HepG2 (cell line): ENCODE results near the gene APCDD1L. TPM values are rescaled to one million over a fixed set of nuclear protein-coding genes. Genes with fewer than 3 reads are reported as not detected.

Experiments used
- ATAC-seq: fragments of 200-7000 bp; cut with Tn5 transposase; 3 replicates; pipeline ENCODE4 v1.9.1; 2020; ENCODE audit warnings: mild to moderate bottlenecking, moderate library complexity
- BruUV-seq: library from RNA; stranded (reverse); fragments of 400-500 nt; replicated peaks from 2 replicates; lab custom pipeline; 2021; lab: Mats Ljungman, UMichigan
- CTCF ChIA-PET: fragments of 300-600 bp; formaldehyde crosslinking; extraction: SDS; loops from one replicate; lab custom pipeline; 2021; ENCODE audit warnings: low total read pairs, inconsistent platforms, low intra/inter-chr PET ratio; lab: Yijun Ruan, JAX
- POLR2A ChIA-PET: fragments of 350-600 bp; sonication (Branson Sonifier 250); formaldehyde crosslinking; loops from one replicate; lab custom pipeline; 2020; ENCODE audit warnings: antibody characterized with exemption, inconsistent platforms; lab: Yijun Ruan, JAX
- DNase-seq: peaks from one replicate; pipeline ENCODE4 v3.0.0-alpha.2; 2015; ENCODE audit warnings: low spot score
- FAIRE-seq: peaks from 3 replicates; lab custom pipeline; 2011; peaks lifted over from hg19 to GRCh38; lab: Jason Lieb, UNC
- H2AFZ ChIP-seq: one replicate; pipeline ENCODE4 v1.6.1; 2011; ENCODE audit warnings: low read length, inconsistent platforms
- H3K27ac ChIP-seq: fragments of 300-600 bp; 3 replicates; pipeline ENCODE4 v1.8.0; 2011; ENCODE audit warnings: mixed run types, mild to moderate bottlenecking, mixed read lengths, low read length, inconsistent platforms; ENCODE audit not compliant: insufficient read depth; ENCODE audit errors: extremely low read length
- H3K27me3 ChIP-seq, 2 experiments: fragments of 200-600 bp in 1 of 2; 2 replicates in 1 of 2; 3 replicates in 1 of 2; pipeline versions ENCODE4 v1.6.0 to v1.8.0; 2011; ENCODE audit warnings: low read length in 2 of 2, mild to moderate bottlenecking in 2 of 2, moderate library complexity in 2 of 2, inconsistent platforms in 1 of 2; ENCODE audit not compliant: insufficient read depth in 2 of 2, control insufficient read depth in 1 of 2
- H3K36me3 ChIP-seq, 2 experiments: fragments of 200-600 bp in 1 of 2; replicated peaks in 1 of 2; 2 replicates in 1 of 2; 3 replicates in 1 of 2; pipeline versions ENCODE4 v1.5.1 to v1.8.0; 2011; ENCODE audit warnings: low read length in 2 of 2, inconsistent platforms in 1 of 2; ENCODE audit not compliant: insufficient read depth in 2 of 2, control insufficient read depth in 1 of 2
- H3K4me1 ChIP-seq: 2 replicates; pipeline ENCODE4 v1.5.1; 2012; ENCODE audit warnings: low read length, inconsistent platforms; ENCODE audit not compliant: insufficient read depth
- H3K4me2 ChIP-seq: 2 replicates; pipeline ENCODE4 v1.6.0; 2011; ENCODE audit warnings: low read depth, low read length, inconsistent platforms
- H3K4me3 ChIP-seq, 3 experiments: fragments of 200-600 bp in 1 of 3; sonication (generic), shearing (Covaris generic) in 1 of 3; replicated peaks in 1 of 3; 2 replicates each; pipeline ENCODE4 v1.5.1; 2011 to 2016; ENCODE audit warnings: low read length in 3 of 3, inconsistent platforms in 2 of 3, low read depth in 2 of 3, mild to moderate bottlenecking in 2 of 3, control low read depth in 1 of 3, mixed read lengths in 1 of 3; ENCODE audit not compliant: insufficient read depth in 1 of 3
- H3K79me2 ChIP-seq: one replicate; pipeline ENCODE4 v1.6.1; 2011; ENCODE audit warnings: low read length, inconsistent platforms; ENCODE audit not compliant: insufficient read depth
- H3K9ac ChIP-seq: 2 replicates; pipeline ENCODE4 v1.6.0; 2011; ENCODE audit warnings: mild to moderate bottlenecking, low read depth, low read length, inconsistent platforms; ENCODE audit not compliant: insufficient read depth
- H3K9me3 ChIP-seq: 2 replicates; pipeline ENCODE4 v1.5.1; 2012; ENCODE audit warnings: mild to moderate bottlenecking, low read length
- H4K20me1 ChIP-seq: 2 replicates; pipeline ENCODE4 v1.6.0; 2011; ENCODE audit warnings: inconsistent platforms, mild to moderate bottlenecking, low read length, moderate library complexity; ENCODE audit not compliant: insufficient read depth
- BRCA1 ChIP-seq: sonication (generic); formaldehyde crosslinking; IDR thresholded peaks from 2 replicates; pipeline ENCODE4 v1.4.0; 2020; ENCODE audit warnings: missing genetic modification reagents
- HNRNPK ChIP-seq: fragments of 200-400 bp; formaldehyde crosslinking; IDR thresholded peaks from 2 replicates; pipeline ENCODE4 v1.6.1; 2018; ENCODE audit warnings: low read length, low read depth, moderate library complexity, mild to moderate bottlenecking; ENCODE audit not compliant: poor library complexity, severe bottlenecking
- NCOA1 ChIP-seq: sonication (generic); formaldehyde crosslinking; IDR thresholded peaks from 2 replicates; pipeline ENCODE4 v1.9.0; 2021; ENCODE audit warnings: missing genetic modification reagents
- NCOA5 ChIP-seq: sonication (generic); formaldehyde crosslinking; IDR thresholded peaks from 2 replicates; pipeline ENCODE4 v1.4.0; 2020; ENCODE audit warnings: missing genetic modification reagents
- RERE ChIP-seq: IDR thresholded peaks from 2 replicates; pipeline ENCODE4 v1.6.1; 2016; ENCODE audit warnings: low read depth, missing genetic modification reagents, missing compliant biosample characterization
- SOX13 ChIP-seq, 3 experiments: fragments of 450-650 bp in 1 of 3; sonication (generic) in 1 of 3; formaldehyde crosslinking in 1 of 3; IDR thresholded peaks in 2 of 3; conservative IDR thresholded peaks in 1 of 3; 2 replicates each; pipeline versions ENCODE4 v1.5.0 to v1.6.1; 2016 to 2020; ENCODE audit warnings: antibody characterized with exemption in 1 of 3, mild to moderate bottlenecking in 1 of 3, missing compliant biosample characterization in 1 of 3, missing genetic modification reagents in 1 of 3, moderate library complexity in 1 of 3
- STAG1 ChIP-seq: sonication (generic); formaldehyde crosslinking; IDR thresholded peaks from 2 replicates; pipeline ENCODE4 v1.4.0; 2020; ENCODE audit warnings: missing genetic modification reagents
- SYNCRIP ChIP-seq: fragments of 200-400 bp; formaldehyde crosslinking; IDR thresholded peaks from 2 replicates; pipeline ENCODE4 v1.6.1; 2018; ENCODE audit warnings: mild to moderate bottlenecking, low read depth, low read length; ENCODE audit not compliant: insufficient read depth
- TOE1 ChIP-seq: sonication (generic); formaldehyde crosslinking; IDR thresholded peaks from 2 replicates; pipeline ENCODE4 v1.4.0; 2020; ENCODE audit warnings: mild to moderate bottlenecking, missing genetic modification reagents
- YEATS4 ChIP-seq: sonication (generic); formaldehyde crosslinking; IDR thresholded peaks from 2 replicates; pipeline ENCODE4 v1.4.0; 2020; ENCODE audit warnings: missing genetic modification reagents, borderline replicate concordance
- ZBTB7A ChIP-seq: sonication (generic); formaldehyde crosslinking; IDR thresholded peaks from 2 replicates; pipeline ENCODE4 v1.8.0; 2022; ENCODE audit warnings: mild to moderate bottlenecking, missing genetic modification reagents
- ZNF296 ChIP-seq: sonication (generic); formaldehyde crosslinking; conservative IDR thresholded peaks from 2 replicates; pipeline ENCODE4 v1.5.0; 2020; ENCODE audit warnings: mild to moderate bottlenecking, missing genetic modification reagents
- ZNF331 ChIP-seq: sonication (generic); formaldehyde crosslinking; IDR thresholded peaks from 2 replicates; pipeline ENCODE4 v1.4.0; 2020; ENCODE audit warnings: missing genetic modification reagents
- ZNF496 ChIP-seq: sonication (generic); formaldehyde crosslinking; IDR thresholded peaks from 2 replicates; pipeline ENCODE4 v1.8.1; 2023; ENCODE audit warnings: mild to moderate bottlenecking, moderate library complexity, missing genetic modification reagents; ENCODE audit not compliant: insufficient replicate concordance
- ZNF510 ChIP-seq: sonication (generic); formaldehyde crosslinking; IDR thresholded peaks from 2 replicates; pipeline ENCODE4 v1.4.0; 2020; ENCODE audit warnings: low read depth, mild to moderate bottlenecking, missing genetic modification reagents
- ZNF512 ChIP-seq: sonication (generic); formaldehyde crosslinking; IDR thresholded peaks from 2 replicates; pipeline ENCODE4 v1.4.0; 2020; ENCODE audit warnings: mild to moderate bottlenecking, missing genetic modification reagents
- ZNF7 ChIP-seq: IDR thresholded peaks from 2 replicates; pipeline ENCODE4 v1.6.1; 2016; ENCODE audit warnings: missing biosample characterization, missing genetic modification reagents
- ZNF749 ChIP-seq: sonication (generic); formaldehyde crosslinking; IDR thresholded peaks from 2 replicates; pipeline ENCODE4 v1.8.0; 2022; ENCODE audit warnings: mild to moderate bottlenecking, missing genetic modification reagents, moderate library complexity, borderline replicate concordance
- WGBS: methylation state at CpG from one replicate; pipeline ENCODE4 v1.1.6; 2017; ENCODE audit warnings: low lambda C conversion rate; 5-methylcytosine and 5-hydroxymethylcytosine counted together
- in situ Hi-C: cut with HindIII; loops from 2 replicates; pipeline ENCODE4 v1.10.0; 2017; ENCODE audit warnings: low pct_unique_long_range_greater_than_20kb; ENCODE audit not compliant: extremely low pct_ligation_motif_present
- intact Hi-C: fragments of 100-400 bp; cut with micrococcal nuclease; formaldehyde crosslinking; loops from one replicate; pipeline ENCODE4 v1.10.0; 2022; ENCODE audit not compliant: unreplicated experiment
- polyA plus RNA-seq, 8 experiments: library from polyadenylated mRNA; depleted of rRNA in 3 of 8; stranded (reverse) in 7 of 8; unstranded in 1 of 8; fragments of >200 nt; fragmentation: Illumina TruSeq in 4 of 8; extraction: Trizol in 4 of 8; gene quantifications; 2 replicates each; pipeline versions ENCODE4 v1.2.1 to v1.2.3, GENCODE V29; 2011 to 2016; ENCODE audit warnings: low read depth in 4 of 8, missing spikeins in 1 of 8, mixed read lengths in 1 of 8; ENCODE audit not compliant: insufficient read depth in 1 of 8
- total RNA-seq, 5 experiments: library from RNA; depleted of rRNA; stranded (reverse); fragments of >200 nt; fragmentation: Illumina TruSeq; extraction: Trizol; gene quantifications; 2 replicates each; pipeline ENCODE4 v1.2.3, GENCODE V29; 2016; ENCODE audit warnings: low read depth in 1 of 5

Gene APCDD1L
- total and polyA plus RNA-seq, 2 of the 13 experiments (the other 11 are each of a cell fraction or from before 2014, with no cell fraction given): not detected

- peaks cover 54% of the 10 kb centered on the region for H3K79me2 ChIP-seq
- ChIA-PET CTCF (no interaction called here), POLR2A (no interaction called here)
- DNase-seq: no peak
- peaks cover 17 to 37% of the 10 kb centered on the region in 2 experiments for H3K36me3 ChIP-seq
- no peaks in the 10 kb centered on the region for H3K9me3 ChIP-seq
- FAIRE-seq: no peak
- H4K20me1 ChIP-seq: no peaks in the 10 kb centered on the region; the same call in 1 of the 2 replicates
- no peak overlapping the region for H3K9ac ChIP-seq
- peaks cover 21% of the 10 kb centered on the region for H3K4me1 ChIP-seq
- intact Hi-C loops: no loop called here
- H2AFZ ChIP-seq: no peak overlapping the region
- ATAC-seq: no peak
- no peak overlapping the region for H3K27ac ChIP-seq
- WGBS: 100% methylated on average over 1 of the region's 1 CpG
- H3K27me3 ChIP-seq: no peaks in the 10 kb centered on the region
- no peak overlapping the region for H3K4me2 ChIP-seq
- no peak overlapping the region for H3K4me3 ChIP-seq
- BruUV-seq: no TSS peak
- in situ Hi-C loops: no loop called here
- TF ChIP-seq YEATS4 (CRISPR knock-in tag) (no peak), SOX13 (IDR thresholded peaks at IDR 0.05) (no peak), SOX13 (CRISPR knock-in tag; conservative IDR thresholded peaks at IDR 0.05 in 1 of 2, IDR thresholded peaks at IDR 0.05 in 1 of 2) (no peak), ZNF331 (no peak), HNRNPK (no peak), RERE (no peak), ZNF496 (CRISPR knock-in tag) (no peak), ZNF7 (no peak), ZNF749 (CRISPR knock-in tag) (no peak), NCOA5 (CRISPR knock-in tag) (no peak), ZNF296 (CRISPR knock-in tag) (no peak), TOE1 (CRISPR knock-in tag) (no peak), ZBTB7A (CRISPR knock-in tag) (no peak), SYNCRIP (no peak), NCOA1 (CRISPR knock-in tag) (no peak), ZNF510 (CRISPR knock-in tag) (no peak), STAG1 (no peak), BRCA1 (no peak), ZNF512 (no peak)
These were observed 99.1 kb downstream of the APCDD1L start for GRCh38 chr20:58416057-58416456.
